H1 (cell line): ENCODE results near the gene TGM6. TPM values are rescaled to one million over a fixed set of nuclear protein-coding genes. Genes with fewer than 3 reads are reported as not detected.

Experiments
- CTCF ChIA-PET: fragments of 300-600 bp; sonication (Branson Sonifier 250); formaldehyde crosslinking; loops from one replicate; lab custom pipeline; 2021; ENCODE audit not compliant: partially characterized antibody; lab: Charles Lee
- POLR2A ChIA-PET: fragments of 300-600 bp; sonication (Branson Sonifier 250); formaldehyde crosslinking; loops from one replicate; lab custom pipeline; 2021; ENCODE audit warnings: inconsistent platforms; ENCODE audit not compliant: partially characterized antibody; lab: Charles Lee
- DNase-seq, 2 experiments: peaks; one replicate each; pipeline versions ENCODE4 v3.0.0 to v3.0.0-alpha.2; 2010 to 2022; ENCODE audit warnings: low spot score in 2 of 2, low read depth in 1 of 2, mixed read lengths in 1 of 2
- FAIRE-seq: peaks from 2 replicates; lab custom pipeline; 2011; peaks lifted over from hg19 to GRCh38; lab: Jason Lieb, UNC
- H2AFZ ChIP-seq: 2 replicates; pipeline ENCODE4 v1.8.1; 2012; ENCODE audit warnings: low read length, inconsistent platforms
- H2AK5ac ChIP-seq: 2 replicates; pipeline ENCODE4 v1.6.1; 2013; ENCODE audit warnings: low read depth, low read length
- H2BK120ac ChIP-seq: replicated peaks from 2 replicates; pipeline ENCODE3; 2013; ENCODE audit warnings: low read depth, low read length, inconsistent platforms
- H2BK12ac ChIP-seq: 2 replicates; pipeline ENCODE4 v1.6.1; 2013; ENCODE audit warnings: low read depth, low read length
- H2BK15ac ChIP-seq: 2 replicates; pipeline ENCODE4 v1.6.1; 2013; ENCODE audit warnings: low read length
- H2BK20ac ChIP-seq: 2 replicates; pipeline ENCODE4 v1.6.1; 2013; ENCODE audit warnings: low read length
- H2BK5ac ChIP-seq: 2 replicates; pipeline ENCODE4 v1.6.1; 2013; ENCODE audit warnings: low read depth, low read length
- H3K14ac ChIP-seq: 2 replicates; pipeline ENCODE4 v1.6.1; 2013; ENCODE audit warnings: inconsistent platforms; ENCODE audit not compliant: insufficient read length
- H3K18ac ChIP-seq: 2 replicates; pipeline ENCODE4 v1.6.1; 2013; ENCODE audit warnings: low read length; ENCODE audit errors: extremely low read depth
- H3K23ac ChIP-seq: 2 replicates; pipeline ENCODE4 v1.6.1; 2013; ENCODE audit warnings: inconsistent platforms; ENCODE audit not compliant: insufficient read length
- H3K23me2 ChIP-seq: 2 replicates; pipeline ENCODE4 v1.6.1; 2013; ENCODE audit warnings: low read depth, low read length
- H3K27ac ChIP-seq: 2 replicates; pipeline ENCODE4 v1.6.1; 2011; ENCODE audit warnings: low read depth, low read length, inconsistent platforms
- H3K27me3 ChIP-seq, 4 experiments: replicated peaks in 1 of 4; 1 replicate in 1 of 4; 2 replicates in 3 of 4; pipeline versions ENCODE4 v1.6.1 to v1.8.1; 2011 to 2013; ENCODE audit warnings: low read length in 3 of 4, mild to moderate bottlenecking in 3 of 4, inconsistent platforms in 2 of 4, mixed read lengths in 2 of 4, moderate library complexity in 1 of 4; ENCODE audit not compliant: control insufficient read depth in 3 of 4, insufficient read depth in 3 of 4; ENCODE audit errors: extremely low read depth in 1 of 4
- H3K36me3 ChIP-seq, 4 experiments: 2 replicates each; pipeline versions ENCODE4 v1.6.1 to v1.8.1; 2011 to 2013; ENCODE audit warnings: mild to moderate bottlenecking in 4 of 4, low read length in 3 of 4, moderate library complexity in 2 of 4, control low read depth in 1 of 4, inconsistent platforms in 1 of 4; ENCODE audit not compliant: insufficient read depth in 4 of 4, control insufficient read depth in 2 of 4
- H3K4ac ChIP-seq: replicated peaks from 2 replicates; pipeline ENCODE3; 2013; ENCODE audit warnings: low read length, low read depth, mixed read lengths, inconsistent platforms; ENCODE audit not compliant: insufficient read length
- H3K4me1 ChIP-seq, 4 experiments: replicated peaks in 1 of 4; 1 replicate in 1 of 4; 2 replicates in 3 of 4; pipeline versions ENCODE4 v1.6.1 to v1.8.1; 2011 to 2013; ENCODE audit warnings: low read length in 3 of 4, inconsistent platforms in 2 of 4, mixed read lengths in 1 of 4; ENCODE audit not compliant: insufficient read depth in 4 of 4, control insufficient read depth in 3 of 4
- H3K4me2 ChIP-seq, 2 experiments: 2 replicates each; pipeline versions ENCODE4 v1.6.1 to v1.8.1; 2011 to 2013; ENCODE audit warnings: low read depth in 2 of 2, low read length in 2 of 2, control low read depth in 1 of 2, inconsistent platforms in 1 of 2, mild to moderate bottlenecking in 1 of 2; ENCODE audit not compliant: insufficient read depth in 1 of 2
- H3K4me3 ChIP-seq, 4 experiments: fragments of 200-600, 300-600 bp in 1 of 4; sonication (generic), shearing (Covaris generic), sonication (Bioruptor Twin) in 1 of 4; 2 replicates each; pipeline versions ENCODE4 v1.5.1 to v1.8.1; 2011 to 2016; ENCODE audit warnings: low read length in 4 of 4, low read depth in 3 of 4, control low read depth in 2 of 4, inconsistent platforms in 2 of 4, mild to moderate bottlenecking in 2 of 4, mixed read lengths in 1 of 4, moderate library complexity in 1 of 4; ENCODE audit not compliant: insufficient read depth in 2 of 4; ENCODE audit errors: extremely low read depth in 1 of 4
- H3K56ac ChIP-seq: replicated peaks from 2 replicates; pipeline ENCODE3; 2013; ENCODE audit warnings: low read depth, mild to moderate bottlenecking, mixed read lengths, low read length, inconsistent platforms; ENCODE audit not compliant: insufficient read length
- H3K79me1 ChIP-seq: 2 replicates; pipeline ENCODE4 v1.6.1; 2013; ENCODE audit warnings: low read depth, low read length, control low read depth
- H3K79me2 ChIP-seq, 2 experiments: 2 replicates each; pipeline versions ENCODE4 v1.6.1 to v1.8.1; 2012 to 2013; ENCODE audit warnings: low read length in 2 of 2, mild to moderate bottlenecking in 2 of 2, inconsistent platforms in 1 of 2; ENCODE audit not compliant: insufficient read depth in 2 of 2, control insufficient read depth in 1 of 2
- H3K9ac ChIP-seq, 4 experiments: replicated peaks in 1 of 4; 1 replicate in 1 of 4; 2 replicates in 3 of 4; pipeline versions ENCODE4 v1.6.1 to v1.8.1; 2011 to 2013; ENCODE audit warnings: low read depth in 3 of 4, low read length in 3 of 4, control low read depth in 2 of 4, mild to moderate bottlenecking in 2 of 4, moderate library complexity in 2 of 4, inconsistent platforms in 1 of 4; ENCODE audit errors: extremely low read depth in 1 of 4
- H3K9me3 ChIP-seq, 2 experiments: 2 replicates each; pipeline versions ENCODE4 v1.6.1 to v1.8.1; 2012 to 2013; ENCODE audit warnings: mild to moderate bottlenecking in 2 of 2, moderate library complexity in 2 of 2, control low read depth in 1 of 2, inconsistent platforms in 1 of 2, low read depth in 1 of 2, low read length in 1 of 2, mixed read lengths in 1 of 2; ENCODE audit not compliant: insufficient read depth in 2 of 2
- H4K20me1 ChIP-seq, 2 experiments: replicated peaks in 1 of 2; 2 replicates each; pipeline versions ENCODE3 to v1.8.1; 2011 to 2013; ENCODE audit warnings: inconsistent platforms in 2 of 2, low read length in 2 of 2, mild to moderate bottlenecking in 1 of 2; ENCODE audit not compliant: insufficient read depth in 2 of 2, control insufficient read depth in 1 of 2
- H4K5ac ChIP-seq: 2 replicates; pipeline ENCODE4 v1.6.1; 2013; ENCODE audit warnings: low read length, low read depth, mixed read lengths, inconsistent platforms; ENCODE audit not compliant: insufficient read length
- H4K8ac ChIP-seq: 2 replicates; pipeline ENCODE4 v1.8.0; 2013; ENCODE audit warnings: mild to moderate bottlenecking, moderate library complexity, low read length, inconsistent platforms; ENCODE audit not compliant: insufficient read depth; ENCODE audit errors: extremely low read depth
- H4K91ac ChIP-seq: replicated peaks from 2 replicates; pipeline ENCODE3; 2013; ENCODE audit warnings: low read length, mixed read lengths, inconsistent platforms; ENCODE audit not compliant: insufficient read length
- ASH2L ChIP-seq: fragments of 200-600, 300-600 bp; sonication (generic); IDR thresholded peaks from one replicate; pipeline ENCODE4 v1.7.1; 2017; ENCODE audit warnings: low read length
- SIRT6 ChIP-seq: IDR thresholded peaks from one replicate; pipeline ENCODE4 v1.7.1; 2012; ENCODE audit warnings: low read length, inconsistent platforms
- SP1 ChIP-seq: IDR thresholded peaks from 2 replicates; pipeline ENCODE4 v1.6.1; 2011; ENCODE audit warnings: low read depth, low read length
- TEAD4 ChIP-seq: IDR thresholded peaks from 2 replicates; pipeline ENCODE4 v1.6.1; 2012; ENCODE audit warnings: low read depth, low read length, inconsistent platforms, mixed read lengths
- WGBS, 2 experiments: shearing (Covaris generic) in 1 of 2; methylation state at CpG; one replicate each; pipeline versions ENCODE4 v1.1.6 to v1.1.7; 2013 to 2015; ENCODE audit warnings: low lambda C conversion rate in 2 of 2, mixed read lengths in 2 of 2, inconsistent platforms in 1 of 2, low coverage in 1 of 2, missing lambda C conversion rate in 1 of 2; ENCODE audit not compliant: insufficient replicate concordance in 2 of 2, insufficient coverage in 1 of 2, insufficient read length in 1 of 2; ENCODE audit errors: extremely low coverage in 1 of 2, missing lambda C conversion rate in 1 of 2; 5-methylcytosine and 5-hydroxymethylcytosine counted together
- polyA plus RNA-seq, 7 experiments: library from polyadenylated mRNA; depleted of rRNA in 3 of 7; stranded (reverse) in 5 of 7; unstranded in 2 of 7; fragments of >200 nt in 5 of 7; fragments of 200-250 nt in 2 of 7; gene quantifications; 1 replicate in 5 of 7; 2 replicates in 1 of 7; 4 replicates in 1 of 7; pipeline versions ENCODE4 v1.2.1 to v1.2.3, GENCODE V29; 2011 to 2013; ENCODE audit warnings: missing spikeins in 2 of 7, mixed read lengths in 2 of 7
- total RNA-seq: library from RNA; stranded (reverse); fragmentation: NEBNext Ultra II Directional; extraction: Animal tissue kit (Norgen Biotek cat#: 25700); gene quantifications from 2 replicates; pipeline ENCODE4 v1.2.1, GENCODE V29; 2021

Gene TGM6
- total and polyA plus RNA-seq, 2 of the 8 experiments (the other 6 are each of a cell fraction or from before 2014, with no cell fraction given), result 0.03 TPM; not detected in 1

- H3K27ac ChIP-seq, result peak overlapping the region; percentile 64; the same call in 1 of the 2 replicates
- H3K4me3 ChIP-seq, result no peak overlapping the region
- no peaks in the 10 kb centered on the region for H4K20me1 ChIP-seq
- no peak overlapping the region for H3K56ac ChIP-seq
- no peak overlapping the region for H3K23ac ChIP-seq
- H2BK15ac ChIP-seq, result no peak overlapping the region
- H3K4me1 ChIP-seq, result peaks cover 0 to 12% (median 9%) of the 10 kb centered on the region in 4 experiments; a peak in 6 of 7 replicates
- CTCF ChIA-PET, result interaction anchor here (2.9 to 10.7 kb wide), 3 partner anchors 8 to 172 kb away, joined by 13 to 210 read pairs (median 16); no protein-coding TSS in a partner anchor
- H3K9ac ChIP-seq, result no peak overlapping the region
- no peaks in the 10 kb centered on the region; a peak in 1 of 4 replicates for H3K9me3 ChIP-seq
- POLR2A ChIA-PET, result interaction anchor here (0.8 to 1.1 kb wide), 3 partner anchors 12 to 273 kb away, joined by 3 to 5 read pairs (median 3); partner anchors contain the start of gene NOP56
- H3K14ac ChIP-seq, result no peak overlapping the region
- H3K4me2 ChIP-seq, result peak overlapping the region; percentile 5 to 45; a peak in 3 of 4 replicates
- peak overlapping the region; percentile 92; the same call in 1 of the 2 replicates for H2BK5ac ChIP-seq
- peak overlapping the region; percentile 49 for H4K91ac ChIP-seq
- no peaks in the 10 kb centered on the region for H3K79me2 ChIP-seq
- no peak overlapping the region for H2AK5ac ChIP-seq
- peak overlapping the region; percentile 55; the same call in 1 of the 2 replicates for H2AFZ ChIP-seq
- FAIRE-seq (peak; percentile 24), DNase-seq (no peak)
- H3K4ac ChIP-seq, result peak overlapping the region; percentile 13
- peak overlapping the region; percentile 28; the same call in 1 of the 2 replicates for H4K8ac ChIP-seq
- WGBS, 2 experiments, result 52% methylated on average over 9 of the region's 9 CpGs; no CpG with 5 or more reads in 1 of the 2 experiments
- H2BK120ac ChIP-seq, result peak overlapping the region; percentile 34
- peak overlapping the region; percentile 98; the same call in 1 of the 2 replicates for H2BK12ac ChIP-seq
- no peaks in the 10 kb centered on the region for H3K79me1 ChIP-seq
- H3K23me2 ChIP-seq, result no peaks in the 10 kb centered on the region
- H3K27me3 ChIP-seq, result no peaks in the 10 kb centered on the region
- no peaks in the 10 kb centered on the region for H3K36me3 ChIP-seq
- no peak overlapping the region for H4K5ac ChIP-seq
- TF ChIP-seq SP1, result 0 out of 2 replicates have a peak, but pooled peaks have one; percentile 15
- peak; percentile 39 for TF ChIP-seq ASH2L
- TF ChIP-seq SIRT6, result no peak
- TF ChIP-seq TEAD4, result peak; percentile 89
- peak overlapping the region; percentile 93; the same call in 1 of the 2 replicates for H2BK20ac ChIP-seq
- peak overlapping the region; percentile 83 for H3K18ac ChIP-seq
Measured at GRCh38 chr20:2379511-2380229, 1.0 kb upstream of the TGM6 start.
